Heart left ventricle (tissue), 13 donors: ENCODE data around the gene PLCB1.

Source experiments
- CTCF ChIP-seq, 12 donors: fragments of 200-600 bp; sonication (generic) in 4 of 12; IDR thresholded peaks; one replicate each; pipeline versions ENCODE4 v1.5.0 to v1.8.0; 2018 to 2022; ENCODE audit warnings: antibody characterized with exemption in 12 of 12, mild to moderate bottlenecking in 5 of 12
- POLR2A ChIP-seq, 2 donors: fragments of 450-650 bp; IDR thresholded peaks; one replicate each; pipeline ENCODE4 v1.6.1; 2017; ENCODE audit warnings: antibody characterized with exemption in 2 of 2, mild to moderate bottlenecking in 2 of 2, moderate library complexity in 2 of 2
- donor health status: ischemic (EF 13 %, LVEDD 7.1; RV severe dilation, severe dysfunction).
- donor health status: DM: no; HTN: yes; CAD: no.
- donor health status: DM: no; HTN: no; CAD: no.
- donor health status: ischemic (EF 25% LVEDD 6.9; RV normal size, moderate dysfunction).
- donor health status: ischemic (EF 25% LVEDD 5.7; RV mildly dilated, moderate dysfunction).
- donor health status: ischemic (EF 35%, LVEDD 5.7; RV mildly dilated, moderate dysfunction).
- donor health status: nonischemic (EF 11% LVEDD 7.7; RV severe dilation, severe dysfunction).
- donor health status: DM: yes; HTN: yes; CAD: no.
- donor health status: PGD.
- donor health status: ischemic (EF 29% LVEDD 5.4; RV normal size, mild dysfunction).
- donor health status: nonischemic (EF 23%, LVEDD 6.1; RV moderate dilation, normal function).

GRCh38 chr20:8317448-8317847 lies 185.4 kb downstream of the PLCB1 start:
- TF ChIP-seq CTCF (IDR thresholded peaks at IDR 0.05) (no peak), POLR2A (IDR thresholded peaks at IDR 0.05) (no peak)
